ENCODE results near the gene EFS. TPM values are rescaled to one million over a fixed set of nuclear protein-coding genes. Genes with fewer than 3 reads are reported as not detected.

Gene EFS
- polyA plus RNA-seq, 4 donors: 0.54 to 11.5 (median 1.8) TPM

DNA sequence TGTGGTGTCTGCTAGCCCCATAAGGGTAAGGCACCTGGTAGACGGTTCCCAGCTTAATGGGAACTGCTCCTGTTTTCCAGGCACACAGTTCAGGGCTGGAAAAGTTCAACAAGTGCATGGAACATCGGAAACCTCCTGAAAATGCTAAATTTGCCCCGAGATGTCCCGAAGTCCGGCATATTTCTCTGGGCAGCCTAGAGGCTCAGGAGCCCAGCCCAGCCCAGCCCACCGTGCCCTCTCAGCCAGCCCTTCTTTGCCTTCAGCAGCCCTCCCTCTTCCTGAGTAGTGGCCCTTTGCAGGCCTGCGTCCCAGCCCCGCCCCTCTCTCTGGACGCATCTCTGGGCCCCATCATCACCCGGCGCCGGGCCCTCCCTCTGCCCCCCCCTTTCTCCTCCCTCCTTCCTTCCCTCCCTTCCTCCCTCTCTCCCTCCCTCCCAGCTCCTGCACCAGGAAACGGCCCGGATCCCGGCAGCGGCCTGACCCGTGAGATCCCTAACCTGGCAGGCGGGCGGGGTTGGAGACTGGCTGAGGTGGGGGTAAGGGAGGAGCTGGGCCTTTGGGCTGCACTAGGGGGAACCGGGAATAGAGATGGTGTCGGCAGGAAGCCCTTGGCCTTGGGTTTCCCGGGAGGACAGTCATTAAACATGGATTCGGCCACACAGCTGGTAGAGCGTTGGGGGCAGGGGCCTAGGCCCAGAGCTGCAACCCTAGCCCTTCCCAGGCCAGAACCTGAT lies 58.4 kb downstream of the EFS start, which contains the start of gene BCL2L2:
Gene BCL2L2, plus strand, starts transcription at position 422 of the 734 bp plus-strand sequence. CDS start 935 bp downstream, outside the sequence.
- Histone ChIP-seq H3K27me3 (ENCODE audit: control insufficient read depth in 3 of 3, insufficient read depth in 3 of 3, low read length in 3 of 3) (no peaks in the 10 kb centered on the region), H3K4me3 (ENCODE audit: low read depth in 1 of 3, low read length in 3 of 3) (peak within 1 kb of the TSS; percentile 57 to 89 (median 57)), H3K36me3 (ENCODE audit: control insufficient read depth in 3 of 3, insufficient read depth in 2 of 3, low read depth in 1 of 3, low read length in 3 of 3) (peaks cover 0 to 36% (median 2%) of the 10 kb centered on the region in 3 donors), H3K9me3 (ENCODE audit: control insufficient read depth in 2 of 2, insufficient read depth in 1 of 2, low read depth in 1 of 2, low read length in 1 of 2) (no peaks in the 10 kb centered on the region), H3K27ac (ENCODE audit: low read depth in 1 of 3, low read length in 2 of 3) (peak within 1 kb of the TSS; percentile 73 to 96 (median 76)), H3K4me1 (ENCODE audit: control insufficient read depth in 3 of 3, insufficient read depth in 2 of 3, low read depth in 1 of 3, low read length in 2 of 3) (peaks cover 10 to 43% (median 11%) of the 10 kb centered on the region in 3 donors)
- DNase-seq: peak; percentile 94 to 97
- no peak for FAIRE-seq
- WGBS, 3 donors: 0 to 10% (median 5%) methylated on average over 23 to 24 of the region's 24 CpGs

Other genes with a start within 250 kb of the EFS start
- under 1 TPM in 2 of 4 donors, not detected in 2; 0.13 to 0.81 TPM for gene CEBPE, start 245.9 kb downstream of the EFS start, polyA plus RNA-seq
- gene SLC7A8, start 181.5 kb downstream of the EFS start, polyA plus RNA-seq: 10 to 100 TPM; 11.3 to 69.2 (median 39.9) TPM
- gene RNF212B, start 127.2 kb downstream of the EFS start, polyA plus RNA-seq: under 1 TPM in 3 of 4 donors, not detected in 1; 0.07 to 0.45 (median 0.27) TPM
- gene HOMEZ, start 79.0 kb downstream of the EFS start, polyA plus RNA-seq: 10 to 100 TPM in 1 of 4 donors, 1 to 10 TPM in 3; 3.2 to 17.5 (median 7.6) TPM
- gene PPP1R3E, start 62.3 kb downstream of the EFS start, polyA plus RNA-seq: 10 to 100 TPM in 2 of 4 donors, 1 to 10 TPM in 2; 6.7 to 27.0 (median 14.5) TPM
- gene BCL2L2, start 58.3 kb downstream of the EFS start, polyA plus RNA-seq: 10 to 100 TPM; 30.8 to 50.0 (median 37.7) TPM
- 100 to 1,000 TPM; 119 to 170 (median 147) TPM for gene PABPN1, start 43.7 kb downstream of the EFS start, polyA plus RNA-seq
- gene SLC22A17, start 12.3 kb downstream of the EFS start, polyA plus RNA-seq: 10 to 100 TPM in 2 of 4 donors, 1 to 10 TPM in 1, under 1 TPM in 1; 0.67 to 36.3 (median 7.4) TPM
- gene IL25, start 7.6 kb upstream of the EFS start, polyA plus RNA-seq: not detected
- under 1 TPM in 2 of 4 donors, not detected in 2; 0.61 to 0.97 TPM for gene CMTM5, start 11.9 kb upstream of the EFS start, polyA plus RNA-seq
- 10 to 100 TPM in 1 of 4 donors, 1 to 10 TPM in 1, under 1 TPM in 2; 0.01 to 52.1 (median 1.1) TPM for gene MYH6, start 43.1 kb upstream of the EFS start, polyA plus RNA-seq
- gene MYH7, start 70.5 kb upstream of the EFS start, polyA plus RNA-seq: 1 to 10 TPM in 3 of 4 donors, under 1 TPM in 1; 0.37 to 8.6 (median 2.6) TPM
- gene NGDN, start 104.5 kb upstream of the EFS start, polyA plus RNA-seq: 10 to 100 TPM; 38.2 to 48.1 (median 45.2) TPM
- gene ZFHX2, start 186.6 kb upstream of the EFS start, polyA plus RNA-seq: 1 to 10 TPM in 1 of 4 donors, under 1 TPM in 1, not detected in 2; 0.55 to 2.2 TPM
- gene THTPA, start 191.1 kb upstream of the EFS start, polyA plus RNA-seq: 10 to 100 TPM in 3 of 4 donors, 1 to 10 TPM in 1; 9.7 to 26.7 (median 15.5) TPM
- 100 to 1,000 TPM in 3 of 4 donors, 10 to 100 TPM in 1; 80.4 to 376 (median 181) TPM for gene AP1G2, start 202.6 kb upstream of the EFS start, polyA plus RNA-seq
- gene JPH4, start 213.6 kb upstream of the EFS start, polyA plus RNA-seq: 1 to 10 TPM in 2 of 4 donors, under 1 TPM in 1, not detected in 1; 0.43 to 4.0 (median 1.1) TPM